Immature natural killer cell (primary cell): ENCODE results near the gene ZMYND19. TPM values are rescaled to one million over a fixed set of nuclear protein-coding genes. Genes with fewer than 3 reads are reported as not detected.

Source experiments
- DNase-seq, 3 donors: peaks; one replicate each; pipeline ENCODE4 v3.0.0; 2022; ENCODE audit warnings: mixed read lengths in 1 of 3
- H3K27ac Mint-ChIP-seq, 6 donors: one replicate each; pipeline ENCODE4 v1.8.0; 2020; ENCODE audit warnings: mixed read lengths in 6 of 6, mild to moderate bottlenecking in 5 of 6, inconsistent platforms in 4 of 6, moderate library complexity in 3 of 6
- H3K27me3 Mint-ChIP-seq, 3 donors: one replicate each; pipeline ENCODE4 v1.8.0; 2020 to 2021; ENCODE audit warnings: low read depth in 3 of 3, mild to moderate bottlenecking in 3 of 3, mixed read lengths in 3 of 3, moderate library complexity in 3 of 3, inconsistent platforms in 1 of 3
- H3K36me3 Mint-ChIP-seq, 3 donors: one replicate each; pipeline ENCODE4 v1.8.0; 2020; ENCODE audit warnings: mixed read lengths in 3 of 3, inconsistent platforms in 2 of 3, mild to moderate bottlenecking in 2 of 3
- H3K4me1 Mint-ChIP-seq, 2 donors: one replicate each; pipeline ENCODE4 v1.8.0; 2020; ENCODE audit warnings: inconsistent platforms in 2 of 2, mild to moderate bottlenecking in 2 of 2, mixed read lengths in 2 of 2, moderate library complexity in 1 of 2
- H3K4me3 Mint-ChIP-seq, 5 donors: one replicate each; pipeline ENCODE4 v1.8.0; 2020; ENCODE audit warnings: mild to moderate bottlenecking in 5 of 5, mixed read lengths in 5 of 5, inconsistent platforms in 3 of 5, moderate library complexity in 3 of 5
- H3K9me3 Mint-ChIP-seq, 6 donors: one replicate each; pipeline ENCODE4 v1.8.0; 2020; ENCODE audit warnings: mild to moderate bottlenecking in 6 of 6, mixed read lengths in 6 of 6, inconsistent platforms in 4 of 6, moderate library complexity in 3 of 6
- polyA plus RNA-seq, 3 donors: library from polyadenylated mRNA; unstranded; fragments of 300-500 nt; fragmentation: Illumina TruSeq; gene quantifications; one replicate each; pipeline ENCODE4 v1.2.3, GENCODE V29; 2021

Gene ZMYND19
- polyA plus RNA-seq, 3 donors from 2014 or later: 1.5 to 7.0 (median 3.3) TPM

DNA sequence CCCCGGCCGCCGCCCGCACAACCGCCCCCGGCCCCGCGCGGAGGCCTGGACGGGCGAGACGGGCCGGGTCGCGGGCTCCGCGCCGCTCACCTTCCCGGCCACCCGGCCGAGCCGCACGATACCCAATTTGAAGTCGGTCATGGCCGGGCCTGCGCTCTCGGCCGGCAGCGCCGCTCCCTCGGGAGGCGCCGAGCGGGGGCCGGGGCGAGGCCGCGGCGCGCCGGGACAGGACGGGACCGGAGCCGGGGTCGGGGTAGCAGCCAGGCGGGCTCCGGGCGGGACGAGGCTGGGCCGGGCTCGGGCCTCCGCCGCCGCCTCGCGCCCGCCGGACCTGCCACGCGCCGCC lies 216 bp downstream of the ZMYND19 start:
- peaks cover 11% of the 10 kb centered on the region in 2 donors for H3K4me1 Mint-ChIP-seq
- peaks cover 0 to 13% (median 9%) of the 10 kb centered on the region in 3 donors for H3K27me3 Mint-ChIP-seq
- H3K4me3 Mint-ChIP-seq: no peak overlapping the region
- H3K36me3 Mint-ChIP-seq: peaks cover 0 to 12% (median 6%) of the 10 kb centered on the region in 3 donors
- no peak overlapping the region for H3K27ac Mint-ChIP-seq
- no peak for DNase-seq
- no peaks in the 10 kb centered on the region for H3K9me3 Mint-ChIP-seq

DNA sequence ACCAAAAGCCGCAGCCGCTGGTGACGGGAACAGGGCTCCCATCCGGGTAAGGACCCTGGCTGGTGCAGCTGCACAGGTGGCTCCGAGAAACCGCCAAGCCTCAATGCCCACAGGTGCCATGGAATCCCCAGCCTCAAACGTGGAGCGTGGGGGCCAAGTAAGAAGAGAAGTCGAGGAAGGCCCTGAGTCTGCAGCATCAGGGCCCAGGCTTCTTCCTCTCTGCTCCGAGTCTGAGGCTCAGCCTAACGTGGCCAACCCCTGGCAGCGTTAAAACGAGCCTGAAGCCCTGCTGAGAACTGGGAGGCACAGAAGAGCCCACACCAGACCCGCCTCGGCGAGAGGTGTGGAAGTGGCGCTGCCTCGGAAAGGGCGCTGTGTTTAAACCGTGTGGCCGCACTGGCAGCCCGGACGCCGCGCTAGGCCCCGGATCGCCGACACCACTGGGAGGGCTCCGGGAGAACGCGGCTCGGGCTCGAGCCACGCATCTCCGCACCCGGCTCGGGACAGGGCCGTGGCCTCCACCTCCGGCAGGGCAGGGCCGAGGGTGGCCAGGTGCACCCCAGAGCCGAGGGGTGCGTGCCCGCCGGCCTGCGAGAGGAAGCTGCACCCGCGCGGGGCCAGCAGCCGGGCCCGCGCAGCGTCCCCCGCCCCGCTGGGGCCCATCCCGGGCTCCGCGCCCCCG lies 730 bp downstream of the ZMYND19 start:
- peaks cover 0 to 13% (median 9%) of the 10 kb centered on the region in 3 donors for H3K27me3 Mint-ChIP-seq
- peaks cover 11% of the 10 kb centered on the region in 2 donors for H3K4me1 Mint-ChIP-seq
- no peaks in the 10 kb centered on the region for H3K9me3 Mint-ChIP-seq
- H3K36me3 Mint-ChIP-seq: peaks cover 0 to 12% (median 6%) of the 10 kb centered on the region in 3 donors
- peak overlapping the region; percentile 81 to 85 (median 81) for H3K4me3 Mint-ChIP-seq
- DNase-seq: peak; percentile 24 to 27 (median 25)
- H3K27ac Mint-ChIP-seq: peak overlapping the region in 5 of 6 donors; percentile 39 to 86 (median 74)

DNA sequence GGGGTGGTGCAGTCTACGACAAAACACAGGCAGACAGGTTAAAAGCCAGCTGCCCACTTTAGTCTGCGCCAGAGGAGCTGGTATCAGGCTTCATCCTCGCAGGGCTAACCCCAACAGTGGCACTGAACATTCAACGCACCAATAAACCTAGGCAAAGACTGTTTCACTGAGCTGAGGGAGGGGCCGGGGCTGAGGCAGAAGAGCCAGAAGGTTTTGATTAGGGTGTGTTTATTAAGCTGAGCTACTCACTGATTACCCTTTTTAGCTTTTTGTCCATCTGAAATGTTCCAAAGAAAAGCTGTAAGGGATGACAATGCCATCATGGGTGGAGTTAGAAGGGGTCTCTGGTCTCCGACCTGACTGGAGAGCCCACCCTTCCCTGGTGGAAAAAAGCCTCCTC lies 1.4 kb downstream of the ZMYND19 start:
- peak overlapping the region in 4 of 5 donors; percentile 33 to 81 (median 81) for H3K4me3 Mint-ChIP-seq
- no peak overlapping the region for H3K27ac Mint-ChIP-seq
- peaks cover 11% of the 10 kb centered on the region in 2 donors for H3K4me1 Mint-ChIP-seq
- peaks cover 0 to 11% (median 9%) of the 10 kb centered on the region in 3 donors for H3K27me3 Mint-ChIP-seq
- no peaks in the 10 kb centered on the region for H3K9me3 Mint-ChIP-seq
- peaks cover 0 to 12% (median 6%) of the 10 kb centered on the region in 3 donors for H3K36me3 Mint-ChIP-seq
- DNase-seq: no peak

DNA sequence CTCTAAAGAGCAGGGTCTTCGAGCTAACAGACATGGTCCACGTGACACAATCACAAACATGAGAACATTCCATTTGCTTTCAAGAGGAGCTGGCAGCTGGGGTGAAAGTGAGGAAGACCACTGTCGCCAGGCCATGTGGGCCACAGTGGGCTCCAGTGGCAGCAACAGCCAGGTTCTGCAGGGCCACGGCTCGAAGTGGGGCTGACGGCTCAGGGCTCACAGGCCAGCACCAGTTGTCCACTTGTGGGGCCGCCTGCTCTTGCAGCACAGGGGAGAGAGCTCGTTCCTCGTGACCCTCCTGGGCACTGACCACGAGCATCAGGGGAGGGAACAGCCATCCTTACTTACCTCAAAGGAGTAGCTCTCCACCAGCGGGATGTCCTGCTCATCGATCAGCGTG lies 2.0 kb downstream of the ZMYND19 start:
- no peaks in the 10 kb centered on the region for H3K9me3 Mint-ChIP-seq
- H3K27ac Mint-ChIP-seq: peak overlapping the region in 1 of 6 donors; percentile 67
- no peak for DNase-seq
- H3K4me1 Mint-ChIP-seq: peaks cover 11% of the 10 kb centered on the region in 2 donors
- peaks cover 0 to 16% (median 6%) of the 10 kb centered on the region in 3 donors for H3K36me3 Mint-ChIP-seq
- peaks cover 0 to 9% (median 8%) of the 10 kb centered on the region in 3 donors for H3K27me3 Mint-ChIP-seq
- H3K4me3 Mint-ChIP-seq: peak overlapping the region in 4 of 5 donors; percentile 53 to 81 (median 64)

DNA sequence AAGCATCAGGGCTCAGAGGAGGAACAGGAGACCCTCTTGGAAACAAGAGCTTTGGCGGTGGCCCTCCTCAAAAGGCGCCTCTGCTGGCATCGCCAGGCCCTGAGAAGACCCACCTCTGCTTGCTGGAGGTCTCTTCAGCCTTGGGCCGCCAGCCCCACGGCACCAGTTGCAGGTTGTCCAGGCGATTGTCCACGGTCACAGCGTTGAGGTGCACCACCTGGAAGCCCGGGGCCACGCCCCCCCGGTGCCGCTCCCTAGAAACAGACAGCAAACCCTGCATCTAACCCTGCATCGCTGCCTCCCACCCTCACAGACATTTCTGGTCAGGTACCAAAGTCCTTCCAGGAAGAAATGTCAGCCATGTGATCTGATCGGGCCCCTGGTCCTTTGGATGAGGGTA lies 3.5 kb downstream of the ZMYND19 start:
- Mint-ChIP-seq H3K27me3 (peaks cover 0 to 8% (median 8%) of the 10 kb centered on the region in 3 donors), H3K9me3 (no peaks in the 10 kb centered on the region), H3K4me3 (no peak overlapping the region)

DNA sequence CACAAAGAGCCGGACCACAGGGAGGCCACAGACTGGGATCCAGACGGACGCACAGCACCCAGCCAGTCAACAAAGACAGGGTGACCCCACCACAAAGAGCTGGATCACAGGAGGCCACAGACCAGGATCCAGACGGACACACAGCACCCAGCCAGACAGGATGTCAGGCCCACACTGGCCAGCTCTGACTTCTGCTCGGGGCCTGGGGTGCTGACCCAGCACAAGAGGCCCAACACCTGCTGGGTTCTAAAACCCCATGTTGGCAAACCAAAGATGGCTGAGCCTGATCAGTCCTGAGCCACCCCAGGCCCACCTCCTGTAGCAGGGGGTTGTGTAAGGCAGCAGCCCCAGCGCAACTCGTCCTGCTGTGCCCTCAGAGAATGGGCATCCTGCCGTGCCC lies 6.4 kb downstream of the ZMYND19 start:
- peaks cover 0 to 24% (median 6%) of the 10 kb centered on the region in 3 donors for H3K36me3 Mint-ChIP-seq
- H3K4me3 Mint-ChIP-seq: no peak overlapping the region
- peaks cover 0 to 8% of the 10 kb centered on the region in 2 donors for H3K4me1 Mint-ChIP-seq
- H3K27me3 Mint-ChIP-seq: peaks cover 0 to 2% (median 0%) of the 10 kb centered on the region in 3 donors
- no peak for DNase-seq
- no peaks in the 10 kb centered on the region for H3K9me3 Mint-ChIP-seq
- no peak overlapping the region for H3K27ac Mint-ChIP-seq

More for the DNA sequence above, 3.5 kb downstream of the ZMYND19 start:
- Mint-ChIP-seq H3K36me3 (peaks cover 0 to 21% (median 6%) of the 10 kb centered on the region in 3 donors), H3K27ac (no peak overlapping the region), H3K4me1 (peaks cover 11% of the 10 kb centered on the region in 2 donors)
- no peak for DNase-seq

DNA sequence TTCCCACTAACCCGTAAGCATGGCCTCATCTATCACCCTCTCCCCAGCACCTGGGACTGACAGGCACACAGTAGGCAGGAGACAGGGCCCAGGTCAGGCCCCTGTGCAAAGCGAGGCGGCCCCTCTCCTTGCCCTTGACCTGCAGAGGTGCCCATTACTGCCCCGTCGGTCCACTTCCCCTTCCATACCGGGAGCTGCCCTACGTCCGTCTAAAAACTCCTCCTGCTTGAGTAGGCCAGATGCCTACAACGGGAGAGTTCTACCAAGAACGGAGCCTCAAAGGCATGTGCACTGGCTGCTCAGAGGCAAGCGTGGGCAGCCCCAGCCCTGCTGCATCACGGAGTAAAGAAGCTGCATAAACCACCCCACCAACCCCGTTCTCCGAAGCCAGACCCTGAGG lies 7.0 kb downstream of the ZMYND19 start:
- Mint-ChIP-seq H3K27me3 (peaks cover 0 to 2% (median 0%) of the 10 kb centered on the region in 3 donors), H3K27ac (peak overlapping the region in 1 of 6 donors; percentile 46), H3K36me3 (peaks cover 0 to 24% (median 6%) of the 10 kb centered on the region in 3 donors), H3K4me1 (peaks cover 0 to 10% of the 10 kb centered on the region in 2 donors), H3K9me3 (no peaks in the 10 kb centered on the region), H3K4me3 (no peak overlapping the region)
- DNase-seq: no peak

DNA sequence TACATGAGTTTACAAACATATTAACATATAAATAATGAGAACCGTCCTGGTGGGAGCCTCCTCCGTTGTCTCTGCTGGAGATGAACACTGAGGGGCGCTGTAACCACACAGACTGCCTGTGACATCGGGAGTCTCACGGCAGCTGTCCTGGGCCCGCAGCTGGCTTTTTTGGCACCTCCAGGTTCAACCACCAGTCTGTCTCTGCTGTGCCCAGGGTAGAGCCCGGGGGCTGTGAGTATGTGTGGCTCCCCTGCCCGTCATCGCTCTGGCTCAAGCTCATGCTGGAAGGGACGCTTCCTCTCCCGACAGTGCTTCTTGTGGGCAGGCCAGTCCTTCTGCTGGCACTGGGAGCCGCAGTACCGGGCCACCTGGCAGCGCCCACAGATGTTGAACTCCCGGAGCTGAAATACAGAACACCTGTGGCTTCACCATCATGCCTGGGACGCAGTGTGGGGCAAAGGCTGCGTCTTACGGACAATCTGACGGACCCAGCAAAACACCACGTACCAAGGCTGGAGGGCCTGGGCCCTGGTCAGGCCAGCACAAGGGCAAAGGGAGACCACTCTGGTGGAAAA lies 7.9 kb downstream of the ZMYND19 start:
- Mint-ChIP-seq H3K4me1 (peaks cover 8 to 14% of the 10 kb centered on the region in 2 donors), H3K9me3 (no peaks in the 10 kb centered on the region), H3K27me3 (no peaks in the 10 kb centered on the region), H3K36me3 (peaks cover 0 to 19% (median 0%) of the 10 kb centered on the region in 3 donors), H3K27ac (no peak overlapping the region), H3K4me3 (no peak overlapping the region)
- DNase-seq: no peak

DNA sequence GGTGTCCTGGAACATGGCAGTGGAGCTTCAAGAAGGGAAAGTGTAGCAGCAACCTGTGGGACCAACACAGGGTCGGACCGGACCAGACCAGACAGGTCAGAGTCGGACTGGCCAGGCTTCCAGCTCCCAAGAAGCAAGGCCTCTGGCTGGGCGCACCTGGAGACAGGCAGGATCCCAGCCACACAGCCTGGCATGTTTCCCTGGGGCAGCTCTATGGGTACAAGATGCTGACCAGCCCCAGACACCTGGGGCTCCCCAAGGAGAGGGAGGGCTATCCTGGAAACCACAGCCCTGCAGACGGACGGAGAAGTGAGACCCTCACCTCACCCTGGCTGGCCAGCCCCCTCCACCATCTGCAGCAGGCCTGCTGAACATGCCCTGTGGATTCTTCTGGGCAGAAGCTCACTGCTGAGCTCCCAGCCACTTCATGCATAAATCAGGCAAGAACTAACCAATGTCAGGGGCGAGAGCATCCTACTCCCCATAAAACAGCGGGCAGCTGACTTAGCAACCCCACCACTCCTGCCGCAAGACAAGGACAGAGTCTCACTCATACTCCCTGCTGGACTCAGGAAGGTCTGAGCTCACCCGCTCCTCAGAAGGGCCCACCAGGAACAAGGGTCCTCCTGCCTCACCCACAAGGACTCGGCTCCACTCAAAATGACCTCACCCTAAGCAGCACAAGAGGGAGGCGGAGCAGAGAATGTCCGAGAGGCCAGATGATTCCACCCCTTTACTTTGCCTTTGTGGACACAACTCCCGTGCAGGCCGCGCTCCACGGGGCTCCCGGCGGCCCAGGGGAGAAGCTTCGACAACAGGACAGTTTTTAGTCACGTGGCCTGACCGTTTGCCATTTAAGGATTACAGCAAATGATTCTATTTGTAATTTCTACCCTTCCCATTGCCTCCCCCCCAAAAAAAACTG lies 8.7 kb downstream of the ZMYND19 start:
- Mint-ChIP-seq H3K27ac (no peak overlapping the region), H3K9me3 (no peaks in the 10 kb centered on the region), H3K4me1 (peaks cover 15 to 19% of the 10 kb centered on the region in 2 donors), H3K36me3 (peaks cover 0 to 19% (median 0%) of the 10 kb centered on the region in 3 donors), H3K4me3 (no peak overlapping the region), H3K27me3 (no peaks in the 10 kb centered on the region)
- DNase-seq: no peak

DNA sequence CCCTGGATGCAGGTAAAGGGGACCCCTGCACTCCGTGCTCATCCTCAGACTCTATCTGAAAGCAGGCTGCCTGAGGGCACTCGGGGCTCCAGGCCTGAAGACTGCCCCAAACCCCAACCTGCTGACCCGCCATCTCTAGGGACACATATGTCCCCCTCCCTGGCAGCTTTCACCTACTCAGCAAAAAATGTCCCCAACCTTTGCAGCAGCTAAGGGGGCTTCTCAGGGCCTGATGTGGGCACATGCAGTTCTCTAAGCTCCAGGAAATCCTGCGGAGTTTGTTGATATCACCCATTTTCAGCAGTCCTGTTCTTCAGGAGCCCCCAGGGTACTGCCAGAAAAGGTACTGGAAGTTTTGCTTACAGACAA lies 9.4 kb downstream of the ZMYND19 start:
- no peaks in the 10 kb centered on the region for H3K9me3 Mint-ChIP-seq
- H3K4me1 Mint-ChIP-seq: peaks cover 21 to 23% of the 10 kb centered on the region in 2 donors
- no peak overlapping the region for H3K27ac Mint-ChIP-seq
- H3K27me3 Mint-ChIP-seq: no peaks in the 10 kb centered on the region
- no peak for DNase-seq
- H3K4me3 Mint-ChIP-seq: no peak overlapping the region
- H3K36me3 Mint-ChIP-seq: peaks cover 0 to 13% (median 0%) of the 10 kb centered on the region in 3 donors

GRCh38 chr9:137580209-137580953 lies 9.9 kb downstream of the ZMYND19 start:
- Mint-ChIP-seq H3K27ac (no peak overlapping the region), H3K36me3 (peaks cover 0 to 17% (median 0%) of the 10 kb centered on the region in 3 donors), H3K9me3 (no peaks in the 10 kb centered on the region), H3K4me3 (no peak overlapping the region), H3K4me1 (peaks cover 26 to 29% of the 10 kb centered on the region in 2 donors), H3K27me3 (no peaks in the 10 kb centered on the region)
- DNase-seq: no peak

- Mint-ChIP-seq H3K27me3 (no peaks in the 10 kb centered on the region), H3K4me3 (peak overlapping the region; percentile 77 to 83 (median 81)), H3K36me3 (peaks cover 0 to 18% (median 0%) of the 10 kb centered on the region in 3 donors), H3K9me3 (no peaks in the 10 kb centered on the region), H3K27ac (peak overlapping the region in 5 of 6 donors; percentile 37 to 80 (median 50)), H3K4me1 (peaks cover 30 to 31% of the 10 kb centered on the region in 2 donors)
- no peak for DNase-seq
Observed at GRCh38 chr9:137579259-137579604, 11.1 kb downstream of the ZMYND19 start.
